SK-N-SH treated with all-trans-retinoic acid at 6 μM for 48 hours (cell line): ENCODE data around the gene PNPLA8.
A peak's percentile ranks its signal among the peaks of the same experiment; 100 is the strongest.

Source experiments
- ATAC-seq: fragments of 200-7000 bp; cut with Tn5 transposase; 3 replicates; pipeline ENCODE4 v1.9.1; 2020; ENCODE audit warnings: mild to moderate bottlenecking, moderate library complexity
- ARNTL ChIP-seq: fragments of 450-650 bp; formaldehyde crosslinking; IDR thresholded peaks from 2 replicates; pipeline ENCODE4 v1.5.0; 2020; ENCODE audit warnings: low read depth, mild to moderate bottlenecking, moderate library complexity, borderline replicate concordance
- CSDC2 ChIP-seq: fragments of 250-450 bp; sonication (Bioruptor Pico); IDR thresholded peaks from 2 replicates; pipeline ENCODE4 v1.5.0; 2020; ENCODE audit warnings: mild to moderate bottlenecking, moderate library complexity
- ESRRG ChIP-seq: fragments of 250-450 bp; sonication (Bioruptor Pico); IDR thresholded peaks from 2 replicates; pipeline ENCODE4 v1.6.1; 2021; ENCODE audit warnings: mild to moderate bottlenecking
- GLIS3 ChIP-seq: fragments of 250-450 bp; sonication (Bioruptor Pico); IDR thresholded peaks from 2 replicates; pipeline ENCODE4 v1.5.0; 2020; ENCODE audit warnings: mild to moderate bottlenecking, moderate library complexity
- ISL1 ChIP-seq: fragments of 250-450 bp; sonication (Bioruptor Pico); IDR thresholded peaks from 2 replicates; pipeline ENCODE4 v2.1.2; 2022; ENCODE audit warnings: mild to moderate bottlenecking, moderate library complexity
- OSR1 ChIP-seq: fragments of 250-450 bp; sonication (Bioruptor Pico); IDR thresholded peaks from 2 replicates; pipeline ENCODE4 v1.8.0; 2022; ENCODE audit warnings: moderate library complexity, mild to moderate bottlenecking, inconsistent platforms
- RARB ChIP-seq: fragments of 250-450 bp; sonication (Bioruptor Pico); IDR thresholded peaks from 2 replicates; pipeline ENCODE4 v1.8.0; 2021; ENCODE audit warnings: mild to moderate bottlenecking, moderate library complexity
- TCF4 ChIP-seq: fragments of 250-450 bp; sonication (Bioruptor Pico); IDR thresholded peaks from 2 replicates; pipeline ENCODE4 v1.8.0; 2021; ENCODE audit warnings: mild to moderate bottlenecking, moderate library complexity, borderline replicate concordance
- TOX ChIP-seq: fragments of 250-450 bp; sonication (Bioruptor Pico); IDR thresholded peaks from 2 replicates; pipeline ENCODE4 v1.8.0; 2021; ENCODE audit warnings: mild to moderate bottlenecking, moderate library complexity, borderline replicate concordance
- ZFP3 ChIP-seq: fragments of 250-450 bp; sonication (Bioruptor Pico); IDR thresholded peaks from 2 replicates; pipeline ENCODE4 v1.5.0; 2020; ENCODE audit warnings: mild to moderate bottlenecking, moderate library complexity
- ZFP30 ChIP-seq: fragments of 450-650 bp; formaldehyde crosslinking; IDR thresholded peaks from 2 replicates; pipeline ENCODE4 v1.5.0; 2022; ENCODE audit warnings: mild to moderate bottlenecking, moderate library complexity
- ZNF565 ChIP-seq: fragments of 450-650 bp; formaldehyde crosslinking; conservative IDR thresholded peaks from 2 replicates; pipeline ENCODE4 v1.5.0; 2020; ENCODE audit warnings: low read depth, mild to moderate bottlenecking, moderate library complexity
- TF ChIP-seq, protein P1 (sequence below): fragments of 250-450 bp; sonication (Bioruptor Pico); IDR thresholded peaks from 2 replicates; pipeline ENCODE4 v1.5.1; 2021; ENCODE audit warnings: mild to moderate bottlenecking, moderate library complexity
- TF ChIP-seq, protein P2 (sequence below): fragments of 250-450 bp; sonication (Bioruptor Pico); IDR thresholded peaks from 2 replicates; pipeline ENCODE4 v1.5.1; 2020; ENCODE audit warnings: low read depth, mild to moderate bottlenecking, moderate library complexity
- TF ChIP-seq, protein P3 (sequence below): fragments of 250-450 bp; sonication (Bioruptor Pico); IDR thresholded peaks from 2 replicates; pipeline ENCODE4 v1.8.0; 2020; ENCODE audit warnings: mild to moderate bottlenecking, moderate library complexity, borderline replicate concordance
- TF ChIP-seq, protein P4 (sequence below): fragments of 250-450 bp; sonication (Bioruptor Pico); IDR thresholded peaks from 2 replicates; pipeline ENCODE4 v1.5.0; 2020; ENCODE audit warnings: mild to moderate bottlenecking, moderate library complexity

Gene PNPLA8, protein sequence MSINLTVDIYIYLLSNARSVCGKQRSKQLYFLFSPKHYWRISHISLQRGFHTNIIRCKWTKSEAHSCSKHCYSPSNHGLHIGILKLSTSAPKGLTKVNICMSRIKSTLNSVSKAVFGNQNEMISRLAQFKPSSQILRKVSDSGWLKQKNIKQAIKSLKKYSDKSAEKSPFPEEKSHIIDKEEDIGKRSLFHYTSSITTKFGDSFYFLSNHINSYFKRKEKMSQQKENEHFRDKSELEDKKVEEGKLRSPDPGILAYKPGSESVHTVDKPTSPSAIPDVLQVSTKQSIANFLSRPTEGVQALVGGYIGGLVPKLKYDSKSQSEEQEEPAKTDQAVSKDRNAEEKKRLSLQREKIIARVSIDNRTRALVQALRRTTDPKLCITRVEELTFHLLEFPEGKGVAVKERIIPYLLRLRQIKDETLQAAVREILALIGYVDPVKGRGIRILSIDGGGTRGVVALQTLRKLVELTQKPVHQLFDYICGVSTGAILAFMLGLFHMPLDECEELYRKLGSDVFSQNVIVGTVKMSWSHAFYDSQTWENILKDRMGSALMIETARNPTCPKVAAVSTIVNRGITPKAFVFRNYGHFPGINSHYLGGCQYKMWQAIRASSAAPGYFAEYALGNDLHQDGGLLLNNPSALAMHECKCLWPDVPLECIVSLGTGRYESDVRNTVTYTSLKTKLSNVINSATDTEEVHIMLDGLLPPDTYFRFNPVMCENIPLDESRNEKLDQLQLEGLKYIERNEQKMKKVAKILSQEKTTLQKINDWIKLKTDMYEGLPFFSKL

DNA sequence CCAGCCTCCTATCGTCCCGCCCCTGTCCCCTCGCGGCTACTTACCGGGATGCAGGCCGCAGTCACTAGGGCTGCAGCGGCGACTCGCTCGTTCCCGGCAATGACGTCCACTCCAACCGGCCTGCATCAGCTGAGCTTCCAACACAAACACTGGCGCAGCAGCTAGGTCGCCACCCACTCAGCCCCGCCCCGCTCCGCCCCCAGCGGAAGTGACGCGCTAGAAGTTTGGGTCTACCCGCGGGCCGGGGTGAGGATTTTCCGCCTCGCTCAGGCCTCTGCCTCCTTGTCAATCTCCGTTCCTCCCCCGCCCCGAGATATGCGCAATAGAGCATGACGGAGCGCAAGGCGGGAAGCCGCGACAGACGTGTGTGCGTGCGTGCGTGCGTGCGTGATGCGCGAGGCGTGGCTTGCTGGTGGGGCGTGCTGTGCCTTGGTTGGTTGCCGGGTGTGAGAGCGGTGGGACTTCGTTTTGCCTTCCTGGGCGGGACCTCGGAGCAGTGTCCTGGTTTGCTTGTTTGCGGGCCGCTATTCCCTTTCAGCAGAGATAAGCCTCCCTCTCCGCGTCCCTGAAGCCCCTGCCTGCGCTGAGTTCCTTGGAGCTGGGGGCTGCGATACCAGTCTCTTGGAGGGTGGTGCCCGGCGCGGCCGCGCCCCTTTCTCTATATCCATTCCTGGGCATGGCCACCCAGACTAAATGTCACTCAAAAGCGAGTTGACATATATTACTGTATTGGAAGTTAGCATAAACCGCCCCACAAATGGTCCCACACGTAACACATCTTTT lies at the start of gene PNPLA8:
Gene PNPLA8 (minus strand): TSS at position 151 of the 783 bp plus-strand sequence. CDS start 10,644 bp downstream, outside the sequence.
- ATAC-seq, result peak; percentile 93

DNA sequence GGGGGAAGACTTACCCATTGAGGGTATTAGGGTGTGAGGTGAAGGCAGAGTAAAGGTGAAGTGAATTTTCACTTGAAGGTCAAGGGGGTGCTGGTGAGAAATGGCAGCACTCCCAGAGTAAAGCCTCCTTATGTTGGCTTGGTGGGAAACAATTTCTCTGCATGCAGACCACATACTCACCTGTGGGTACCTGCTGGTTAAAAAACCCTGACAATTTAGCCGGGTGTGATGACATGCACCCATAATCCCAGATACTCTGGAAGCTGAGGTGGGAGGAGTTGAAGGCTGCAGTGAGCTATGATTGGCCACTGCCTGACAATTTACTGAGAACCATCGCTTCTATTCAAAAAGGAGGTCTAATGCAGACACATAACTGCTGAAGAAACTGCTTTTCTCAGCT lies 49.2 kb upstream of the PNPLA8 start:
- ATAC-seq, result no peak
- TF ChIP-seq CSDC2 (CRISPR knock-in tag) (no peak), ZFP30 (CRISPR knock-in tag) (no peak), TOX (CRISPR knock-in tag) (no peak)
- TF ChIP-seq, protein P1, sequence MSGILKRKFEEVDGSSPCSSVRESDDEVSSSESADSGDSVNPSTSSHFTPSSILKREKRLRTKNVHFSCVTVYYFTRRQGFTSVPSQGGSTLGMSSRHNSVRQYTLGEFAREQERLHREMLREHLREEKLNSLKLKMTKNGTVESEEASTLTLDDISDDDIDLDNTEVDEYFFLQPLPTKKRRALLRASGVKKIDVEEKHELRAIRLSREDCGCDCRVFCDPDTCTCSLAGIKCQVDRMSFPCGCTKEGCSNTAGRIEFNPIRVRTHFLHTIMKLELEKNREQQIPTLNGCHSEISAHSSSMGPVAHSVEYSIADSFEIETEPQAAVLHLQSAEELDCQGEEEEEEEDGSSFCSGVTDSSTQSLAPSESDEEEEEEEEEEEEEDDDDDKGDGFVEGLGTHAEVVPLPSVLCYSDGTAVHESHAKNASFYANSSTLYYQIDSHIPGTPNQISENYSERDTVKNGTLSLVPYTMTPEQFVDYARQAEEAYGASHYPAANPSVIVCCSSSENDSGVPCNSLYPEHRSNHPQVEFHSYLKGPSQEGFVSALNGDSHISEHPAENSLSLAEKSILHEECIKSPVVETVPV (CRISPR knock-in tag), result no peak
- TF ChIP-seq, protein P2, sequence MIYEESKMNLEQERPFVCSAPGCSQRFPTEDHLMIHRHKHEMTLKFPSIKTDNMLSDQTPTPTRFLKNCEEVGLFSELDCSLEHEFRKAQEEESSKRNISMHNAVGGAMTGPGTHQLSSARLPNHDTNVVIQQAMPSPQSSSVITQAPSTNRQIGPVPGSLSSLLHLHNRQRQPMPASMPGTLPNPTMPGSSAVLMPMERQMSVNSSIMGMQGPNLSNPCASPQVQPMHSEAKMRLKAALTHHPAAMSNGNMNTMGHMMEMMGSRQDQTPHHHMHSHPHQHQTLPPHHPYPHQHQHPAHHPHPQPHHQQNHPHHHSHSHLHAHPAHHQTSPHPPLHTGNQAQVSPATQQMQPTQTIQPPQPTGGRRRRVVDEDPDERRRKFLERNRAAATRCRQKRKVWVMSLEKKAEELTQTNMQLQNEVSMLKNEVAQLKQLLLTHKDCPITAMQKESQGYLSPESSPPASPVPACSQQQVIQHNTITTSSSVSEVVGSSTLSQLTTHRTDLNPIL, result no peak

More for the DNA sequence above, at the start of gene PNPLA8:
- TF ChIP-seq, protein P2, result peak; percentile 14; the same call in 1 of the 2 replicates
- TF ChIP-seq, protein P1 (CRISPR knock-in tag), result no peak
- no peak for TF ChIP-seq ARNTL (CRISPR knock-in tag)
- TF ChIP-seq RARB (CRISPR knock-in tag), result no peak
- TF ChIP-seq TCF4 (CRISPR knock-in tag), result no peak
- TF ChIP-seq OSR1 (CRISPR knock-in tag), result no peak
- no peak for TF ChIP-seq ZNF565
- no peak; the same call in 1 of the 2 replicates for TF ChIP-seq TOX (CRISPR knock-in tag)
- TF ChIP-seq, protein P3, sequence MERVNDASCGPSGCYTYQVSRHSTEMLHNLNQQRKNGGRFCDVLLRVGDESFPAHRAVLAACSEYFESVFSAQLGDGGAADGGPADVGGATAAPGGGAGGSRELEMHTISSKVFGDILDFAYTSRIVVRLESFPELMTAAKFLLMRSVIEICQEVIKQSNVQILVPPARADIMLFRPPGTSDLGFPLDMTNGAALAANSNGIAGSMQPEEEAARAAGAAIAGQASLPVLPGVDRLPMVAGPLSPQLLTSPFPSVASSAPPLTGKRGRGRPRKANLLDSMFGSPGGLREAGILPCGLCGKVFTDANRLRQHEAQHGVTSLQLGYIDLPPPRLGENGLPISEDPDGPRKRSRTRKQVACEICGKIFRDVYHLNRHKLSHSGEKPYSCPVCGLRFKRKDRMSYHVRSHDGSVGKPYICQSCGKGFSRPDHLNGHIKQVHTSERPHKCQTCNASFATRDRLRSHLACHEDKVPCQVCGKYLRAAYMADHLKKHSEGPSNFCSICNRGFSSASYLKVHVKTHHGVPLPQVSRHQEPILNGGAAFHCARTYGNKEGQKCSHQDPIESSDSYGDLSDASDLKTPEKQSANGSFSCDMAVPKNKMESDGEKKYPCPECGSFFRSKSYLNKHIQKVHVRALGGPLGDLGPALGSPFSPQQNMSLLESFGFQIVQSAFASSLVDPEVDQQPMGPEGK (CRISPR knock-in tag), result no peak
- TF ChIP-seq, protein P4, sequence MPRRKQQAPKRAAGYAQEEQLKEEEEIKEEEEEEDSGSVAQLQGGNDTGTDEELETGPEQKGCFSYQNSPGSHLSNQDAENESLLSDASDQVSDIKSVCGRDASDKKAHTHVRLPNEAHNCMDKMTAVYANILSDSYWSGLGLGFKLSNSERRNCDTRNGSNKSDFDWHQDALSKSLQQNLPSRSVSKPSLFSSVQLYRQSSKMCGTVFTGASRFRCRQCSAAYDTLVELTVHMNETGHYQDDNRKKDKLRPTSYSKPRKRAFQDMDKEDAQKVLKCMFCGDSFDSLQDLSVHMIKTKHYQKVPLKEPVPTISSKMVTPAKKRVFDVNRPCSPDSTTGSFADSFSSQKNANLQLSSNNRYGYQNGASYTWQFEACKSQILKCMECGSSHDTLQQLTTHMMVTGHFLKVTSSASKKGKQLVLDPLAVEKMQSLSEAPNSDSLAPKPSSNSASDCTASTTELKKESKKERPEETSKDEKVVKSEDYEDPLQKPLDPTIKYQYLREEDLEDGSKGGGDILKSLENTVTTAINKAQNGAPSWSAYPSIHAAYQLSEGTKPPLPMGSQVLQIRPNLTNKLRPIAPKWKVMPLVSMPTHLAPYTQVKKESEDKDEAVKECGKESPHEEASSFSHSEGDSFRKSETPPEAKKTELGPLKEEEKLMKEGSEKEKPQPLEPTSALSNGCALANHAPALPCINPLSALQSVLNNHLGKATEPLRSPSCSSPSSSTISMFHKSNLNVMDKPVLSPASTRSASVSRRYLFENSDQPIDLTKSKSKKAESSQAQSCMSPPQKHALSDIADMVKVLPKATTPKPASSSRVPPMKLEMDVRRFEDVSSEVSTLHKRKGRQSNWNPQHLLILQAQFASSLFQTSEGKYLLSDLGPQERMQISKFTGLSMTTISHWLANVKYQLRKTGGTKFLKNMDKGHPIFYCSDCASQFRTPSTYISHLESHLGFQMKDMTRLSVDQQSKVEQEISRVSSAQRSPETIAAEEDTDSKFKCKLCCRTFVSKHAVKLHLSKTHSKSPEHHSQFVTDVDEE (CRISPR knock-in tag), result 0 out of 2 replicates have a peak, but pooled peaks have one; percentile 21
- TF ChIP-seq ISL1 (CRISPR knock-in tag), result no peak
- no peak for TF ChIP-seq ZFP3 (CRISPR knock-in tag)
- TF ChIP-seq ESRRG, result no peak
- no peak for TF ChIP-seq GLIS3
